GM23338 (cell line): ENCODE results near the gene HADH. TPM values are rescaled to one million over a fixed set of nuclear protein-coding genes. Genes with fewer than 3 reads are reported as not detected.
"Not testable (repeated sequence)": the region's sequence is repeated elsewhere in the genome, so short reads cannot be mapped to it uniquely, and the experiment has no call there.

Experiments used
- ATAC-seq: fragments of 200-7000 bp; cut with Tn5 transposase; 3 replicates; pipeline ENCODE4 v1.9.1; 2020
- DNase-seq: peaks from one replicate; pipeline ENCODE4 v3.0.0-alpha.2; 2015; ENCODE audit warnings: low spot score
- H2AFZ ChIP-seq: fragments of 200-600 bp; sonication (generic); 2 replicates; pipeline ENCODE4 v1.8.0; 2016; ENCODE audit warnings: antibody characterized with exemption, mild to moderate bottlenecking, moderate library complexity
- H3F3A ChIP-seq: fragments of 200-600 bp; sonication (generic); replicated peaks from 2 replicates; pipeline ENCODE4 v1.8.0; 2017; ENCODE audit warnings: antibody characterized with exemption, mixed run types, low read depth
- H3K27ac ChIP-seq: fragments of 200-600 bp; sonication (generic); 2 replicates; pipeline ENCODE4 v1.6.1; 2016; ENCODE audit warnings: low read depth
- H3K27me3 ChIP-seq: fragments of 200-600 bp; sonication (generic); 2 replicates; pipeline ENCODE4 v1.8.0; 2016; ENCODE audit warnings: mild to moderate bottlenecking, mixed run types, moderate library complexity; ENCODE audit not compliant: insufficient read depth
- H3K36me3 ChIP-seq: fragments of 200-600 bp; sonication (generic); 2 replicates; pipeline ENCODE4 v1.8.0; 2016; ENCODE audit warnings: mild to moderate bottlenecking; ENCODE audit not compliant: insufficient read depth
- H3K4me1 ChIP-seq: fragments of 200-600 bp; sonication (generic); 2 replicates; pipeline ENCODE4 v1.8.0; 2016; ENCODE audit warnings: mild to moderate bottlenecking, moderate library complexity; ENCODE audit not compliant: insufficient read depth
- H3K4me2 ChIP-seq: fragments of 200-600 bp; sonication (generic); 2 replicates; pipeline ENCODE4 v1.7.1; 2017; ENCODE audit warnings: mixed run types
- H3K4me3 ChIP-seq: fragments of 200-600 bp; sonication (generic); 2 replicates; pipeline ENCODE4 v1.6.1; 2016; ENCODE audit warnings: mixed run types
- H3K79me2 ChIP-seq: fragments of 200-600 bp; sonication (generic); replicated peaks from 2 replicates; pipeline ENCODE4 v1.8.0; 2017; ENCODE audit warnings: mild to moderate bottlenecking; ENCODE audit not compliant: insufficient read depth
- H3K9me2 ChIP-seq: fragments of 200-600 bp; sonication (generic); 2 replicates; pipeline ENCODE4 v1.8.0; 2017; ENCODE audit not compliant: insufficient read depth
- H4K20me1 ChIP-seq: fragments of 200-600 bp; sonication (generic); replicated peaks from 2 replicates; pipeline ENCODE4 v1.8.0; 2017; ENCODE audit warnings: mild to moderate bottlenecking; ENCODE audit not compliant: insufficient read depth
- H3K27ac Mint-ChIP-seq: 2 replicates; pipeline ENCODE4 v1.8.0; 2020; ENCODE audit warnings: inconsistent platforms, mild to moderate bottlenecking, moderate library complexity, mixed read lengths
- H3K27me3 Mint-ChIP-seq: 3 replicates; pipeline ENCODE4 v1.8.0; 2022; ENCODE audit warnings: low read depth, mild to moderate bottlenecking, moderate library complexity, mixed read lengths, inconsistent platforms; ENCODE audit not compliant: insufficient read depth, poor library complexity
- H3K36me3 Mint-ChIP-seq: 3 replicates; pipeline ENCODE4 v1.8.0; 2021; ENCODE audit warnings: low read depth, mild to moderate bottlenecking, inconsistent platforms, moderate library complexity, mixed read lengths
- H3K4me1 Mint-ChIP-seq: 3 replicates; pipeline ENCODE4 v1.8.0; 2020; ENCODE audit warnings: mild to moderate bottlenecking, inconsistent platforms, mixed read lengths
- H3K4me3 Mint-ChIP-seq: 3 replicates; pipeline ENCODE4 v1.8.0; 2021; ENCODE audit warnings: moderate library complexity, mild to moderate bottlenecking, inconsistent platforms, mixed read lengths
- H3K9me3 Mint-ChIP-seq: 3 replicates; pipeline ENCODE4 v1.8.0; 2020; ENCODE audit warnings: moderate library complexity, mild to moderate bottlenecking, inconsistent platforms, mixed read lengths
- CREB1 ChIP-seq: fragments of 250-450 bp; sonication (Bioruptor Pico); IDR thresholded peaks from 2 replicates; pipeline ENCODE4 v1.5.0; 2020; ENCODE audit warnings: low read depth, mild to moderate bottlenecking, moderate library complexity
- EZH2 ChIP-seq: fragments of 200-600 bp; sonication (generic); IDR thresholded peaks from one replicate; pipeline ENCODE4 v1.8.0; 2017; ENCODE audit warnings: antibody characterized with exemption, mild to moderate bottlenecking, low read depth; ENCODE audit not compliant: unreplicated experiment
- EZH2phosphoT487 ChIP-seq: fragments of 200-600 bp; sonication (generic); IDR thresholded peaks from one replicate; pipeline ENCODE4 v1.8.1; 2018; ENCODE audit warnings: antibody characterized with exemption; ENCODE audit not compliant: unreplicated experiment
- JUNB ChIP-seq: IDR thresholded peaks from one replicate; pipeline ENCODE4 v1.6.1; 2016; ENCODE audit warnings: antibody characterized with exemption; ENCODE audit not compliant: unreplicated experiment
- NANOG ChIP-seq: IDR thresholded peaks from 2 replicates; pipeline ENCODE4 v1.6.1; 2016; ENCODE audit warnings: antibody characterized with exemption, borderline replicate concordance
- POLR2AphosphoS5 ChIP-seq: IDR thresholded peaks from 2 replicates; pipeline ENCODE4 v1.6.1; 2016; ENCODE audit warnings: antibody characterized with exemption, low read depth
- STAT1 ChIP-seq: IDR thresholded peaks from one replicate; pipeline ENCODE4 v1.6.1; 2016; ENCODE audit warnings: antibody characterized with exemption; ENCODE audit not compliant: unreplicated experiment
- ZNF114 ChIP-seq: fragments of 250-450 bp; sonication (Bioruptor Pico); IDR thresholded peaks from 2 replicates; pipeline ENCODE4 v1.5.0; 2020; ENCODE audit warnings: mild to moderate bottlenecking, moderate library complexity
- ZNF331 ChIP-seq: fragments of 250-450 bp; sonication (Bioruptor Pico); IDR thresholded peaks from 2 replicates; pipeline ENCODE4 v1.5.0; 2020; ENCODE audit warnings: low read depth, mild to moderate bottlenecking, moderate library complexity
- polyA plus RNA-seq: library from polyadenylated mRNA; unstranded; fragments of >200 nt; fragmentation: Nextera tagmentation; extraction: Ambion mirVana; gene quantifications from 2 replicates; pipeline ENCODE4 v1.2.1, GENCODE V29; 2016
- total RNA-seq: library from RNA; depleted of rRNA; stranded (reverse); fragments of >200 nt; shearing (Covaris generic); gene quantifications from 2 replicates; pipeline ENCODE4 v1.2.3, GENCODE V29; 2014
- TF ChIP-seq, protein P1 (sequence below): IDR thresholded peaks from 2 replicates; pipeline ENCODE4 v1.6.1; 2016; ENCODE audit warnings: antibody characterized with exemption
- TF ChIP-seq, protein P2 (sequence below): IDR thresholded peaks from one replicate; pipeline ENCODE4 v1.6.1; 2018; ENCODE audit warnings: antibody characterized with exemption; ENCODE audit not compliant: unreplicated experiment

HADH gene
- total and polyA plus RNA-seq, 2 experiments from 2014 or later, result 39.1 to 39.2 TPM

DNA sequence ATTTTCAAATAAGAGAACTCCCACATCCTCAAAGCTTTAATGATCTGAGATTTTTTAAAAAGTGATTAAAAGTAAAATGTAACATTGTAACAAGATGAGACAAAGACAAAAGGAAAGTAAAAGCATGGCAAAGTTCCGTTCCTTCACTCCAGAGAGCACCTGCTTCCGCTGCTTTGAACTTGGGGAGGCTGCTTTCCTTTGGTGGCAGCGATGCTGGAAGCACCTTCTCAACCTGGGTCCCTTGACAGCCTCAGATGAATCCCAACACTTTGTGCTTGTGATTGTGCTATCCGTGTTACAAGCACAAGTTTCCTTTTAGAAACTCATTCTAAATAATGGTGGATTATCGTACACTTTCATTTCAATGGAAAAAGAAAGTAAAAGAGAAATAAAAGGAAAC is 59.7 kb downstream of the HADH start:
- Histone ChIP-seq H3K4me3 (no peak overlapping the region), H3K36me3 (no peaks in the 10 kb centered on the region), H3K4me1 (peaks cover 11% of the 10 kb centered on the region; the same call in 1 of the 2 replicates), H3K4me2 (no peak overlapping the region), H2AFZ (no peak overlapping the region), H3K27me3 (no peaks in the 10 kb centered on the region), H3K9me2 (0 out of 2 replicates have a peak, but pooled peaks cover 3% of the 10 kb centered on the region), H3F3A (no peaks in the 10 kb centered on the region), H3K27ac (no peak overlapping the region), H4K20me1 (no peaks in the 10 kb centered on the region), H3K79me2 (no peaks in the 10 kb centered on the region)
- ATAC-seq (no peak), DNase-seq (no peak)
- Mint-ChIP-seq H3K9me3 (no peaks in the 10 kb centered on the region), H3K4me1 (peaks cover 10% of the 10 kb centered on the region), H3K27ac (no peak overlapping the region), H3K27me3 (peaks cover 3% of the 10 kb centered on the region), H3K36me3 (no peaks in the 10 kb centered on the region), H3K4me3 (no peak overlapping the region)
- TF ChIP-seq STAT1 (no peak), EZH2phosphoT487 (no peak), NANOG (no peak), POLR2AphosphoS5 (no peak), ZNF114 (CRISPR knock-in tag) (no peak), JUNB (no peak), CREB1 (CRISPR knock-in tag) (no peak), EZH2 (no peak), ZNF331 (CRISPR knock-in tag) (no peak)
- TF ChIP-seq, protein P1, sequence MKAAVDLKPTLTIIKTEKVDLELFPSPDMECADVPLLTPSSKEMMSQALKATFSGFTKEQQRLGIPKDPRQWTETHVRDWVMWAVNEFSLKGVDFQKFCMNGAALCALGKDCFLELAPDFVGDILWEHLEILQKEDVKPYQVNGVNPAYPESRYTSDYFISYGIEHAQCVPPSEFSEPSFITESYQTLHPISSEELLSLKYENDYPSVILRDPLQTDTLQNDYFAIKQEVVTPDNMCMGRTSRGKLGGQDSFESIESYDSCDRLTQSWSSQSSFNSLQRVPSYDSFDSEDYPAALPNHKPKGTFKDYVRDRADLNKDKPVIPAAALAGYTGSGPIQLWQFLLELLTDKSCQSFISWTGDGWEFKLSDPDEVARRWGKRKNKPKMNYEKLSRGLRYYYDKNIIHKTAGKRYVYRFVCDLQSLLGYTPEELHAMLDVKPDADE, result no peak
- TF ChIP-seq, protein P2, sequence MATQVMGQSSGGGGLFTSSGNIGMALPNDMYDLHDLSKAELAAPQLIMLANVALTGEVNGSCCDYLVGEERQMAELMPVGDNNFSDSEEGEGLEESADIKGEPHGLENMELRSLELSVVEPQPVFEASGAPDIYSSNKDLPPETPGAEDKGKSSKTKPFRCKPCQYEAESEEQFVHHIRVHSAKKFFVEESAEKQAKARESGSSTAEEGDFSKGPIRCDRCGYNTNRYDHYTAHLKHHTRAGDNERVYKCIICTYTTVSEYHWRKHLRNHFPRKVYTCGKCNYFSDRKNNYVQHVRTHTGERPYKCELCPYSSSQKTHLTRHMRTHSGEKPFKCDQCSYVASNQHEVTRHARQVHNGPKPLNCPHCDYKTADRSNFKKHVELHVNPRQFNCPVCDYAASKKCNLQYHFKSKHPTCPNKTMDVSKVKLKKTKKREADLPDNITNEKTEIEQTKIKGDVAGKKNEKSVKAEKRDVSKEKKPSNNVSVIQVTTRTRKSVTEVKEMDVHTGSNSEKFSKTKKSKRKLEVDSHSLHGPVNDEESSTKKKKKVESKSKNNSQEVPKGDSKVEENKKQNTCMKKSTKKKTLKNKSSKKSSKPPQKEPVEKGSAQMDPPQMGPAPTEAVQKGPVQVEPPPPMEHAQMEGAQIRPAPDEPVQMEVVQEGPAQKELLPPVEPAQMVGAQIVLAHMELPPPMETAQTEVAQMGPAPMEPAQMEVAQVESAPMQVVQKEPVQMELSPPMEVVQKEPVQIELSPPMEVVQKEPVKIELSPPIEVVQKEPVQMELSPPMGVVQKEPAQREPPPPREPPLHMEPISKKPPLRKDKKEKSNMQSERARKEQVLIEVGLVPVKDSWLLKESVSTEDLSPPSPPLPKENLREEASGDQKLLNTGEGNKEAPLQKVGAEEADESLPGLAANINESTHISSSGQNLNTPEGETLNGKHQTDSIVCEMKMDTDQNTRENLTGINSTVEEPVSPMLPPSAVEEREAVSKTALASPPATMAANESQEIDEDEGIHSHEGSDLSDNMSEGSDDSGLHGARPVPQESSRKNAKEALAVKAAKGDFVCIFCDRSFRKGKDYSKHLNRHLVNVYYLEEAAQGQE, result no peak

DNA sequence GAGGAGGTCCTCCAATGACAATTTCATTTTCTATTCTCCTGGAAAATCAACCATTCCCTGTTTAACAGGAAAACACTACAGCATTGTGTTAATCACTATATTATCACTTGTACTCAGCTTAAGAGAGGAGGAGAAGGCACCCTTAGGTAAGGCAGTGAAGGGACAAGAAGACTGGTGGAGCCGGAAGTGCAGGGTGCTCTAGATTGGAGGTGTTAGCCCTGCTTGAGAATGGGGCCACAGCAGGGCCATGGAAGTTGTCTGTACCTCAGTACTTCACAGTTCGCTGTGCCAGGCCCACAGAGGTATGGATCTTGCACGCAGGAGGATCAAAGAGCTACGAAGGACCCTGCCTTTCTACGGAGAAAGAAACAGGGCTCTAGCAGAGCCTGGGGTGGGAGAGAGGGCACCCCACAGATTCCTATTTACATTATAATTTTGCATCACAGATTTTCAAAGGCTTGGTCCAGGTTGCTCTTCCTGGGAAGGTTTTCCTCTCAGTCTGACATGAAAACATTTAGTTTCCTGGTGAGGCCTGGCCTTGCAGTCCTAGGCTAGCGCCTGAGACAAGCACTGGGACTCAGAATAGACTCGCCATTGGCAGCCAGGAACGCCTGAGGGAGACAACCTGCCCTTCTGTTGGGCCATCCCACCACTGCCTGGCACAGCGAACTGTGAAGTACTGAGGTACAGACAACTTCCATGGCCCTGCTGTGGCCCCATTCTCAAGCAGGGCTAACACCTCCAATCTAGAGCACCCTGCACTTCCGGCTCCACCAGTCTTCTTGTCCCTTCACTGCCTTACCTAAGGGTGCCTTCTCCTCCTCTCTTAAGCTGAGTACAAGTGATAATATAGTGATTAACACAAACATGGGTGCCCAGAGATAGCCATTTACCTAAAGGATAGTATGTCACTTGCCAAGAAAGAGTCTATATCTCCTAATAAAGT is 60.8 kb downstream of the HADH start:
- H3K27me3 Mint-ChIP-seq, H3K36me3 ChIP-seq, H2AFZ ChIP-seq, H4K20me1 ChIP-seq, H3K4me3 ChIP-seq, H3K9me3 Mint-ChIP-seq, H3K27ac Mint-ChIP-seq, H3K4me3 Mint-ChIP-seq, H3K36me3 Mint-ChIP-seq, H3F3A ChIP-seq, H3K79me2 ChIP-seq, H3K27ac ChIP-seq, H3K4me2 ChIP-seq, H3K27me3 ChIP-seq, DNase-seq, H3K9me2 ChIP-seq: not testable (repeated sequence)
- H3K4me1 Mint-ChIP-seq, result peaks cover 10% of the 10 kb centered on the region
- peaks cover 11% of the 10 kb centered on the region; the same call in 1 of the 2 replicates for H3K4me1 ChIP-seq
- ATAC-seq, result peak; percentile 85
